ENCODE measurements around the gene ZNFX1. TPM values are rescaled to one million over a fixed set of nuclear protein-coding genes. Genes with fewer than 3 reads are reported as not detected.

Gene ZNFX1
- total RNA-seq, 4 donors from 2014 or later: 20.0 to 46.2 (median 26.3) TPM

- peaks cover 0 to 21% of the 10 kb centered on the region in 2 donors for H3K9me3 ChIP-seq
- intact Hi-C loops (cut with DNase I; ENCODE audit: low total_unique reads): no loop called here
- no peak for DNase-seq
- no peak overlapping the region for H3K4me3 ChIP-seq
- TF ChIP-seq POLR2A (IDR thresholded peaks at IDR 0.05): no peak
- no peak for TF ChIP-seq CTCF (IDR thresholded peaks at IDR 0.05)
- H3K4me1 ChIP-seq: no peaks in the 10 kb centered on the region
- no peaks in the 10 kb centered on the region for H3K27me3 ChIP-seq
- no peak overlapping the region for H3K27ac ChIP-seq
- no peaks in the 10 kb centered on the region for H3K36me3 ChIP-seq
Measured at GRCh38 chr20:49287555-49288249, 9.8 kb upstream of the ZNFX1 start.

- H3K9me3 ChIP-seq: peaks cover 0 to 21% of the 10 kb centered on the region in 2 donors
- H3K36me3 ChIP-seq: no peaks in the 10 kb centered on the region
- DNase-seq: no peak
- TF ChIP-seq CTCF (IDR thresholded peaks at IDR 0.05): no peak
- no peak overlapping the region for H3K27ac ChIP-seq
- H3K4me1 ChIP-seq: no peaks in the 10 kb centered on the region
- no peak overlapping the region for H3K4me3 ChIP-seq
- no peaks in the 10 kb centered on the region for H3K27me3 ChIP-seq
- intact Hi-C loops (cut with DNase I; ENCODE audit: low total_unique reads): no loop called here
Measured at GRCh38 chr20:49286689-49287551, 9.1 kb upstream of the ZNFX1 start.

GRCh38 chr20:49285813-49286494 lies 8.1 kb upstream of the ZNFX1 start:
- TF ChIP-seq POLR2A (IDR thresholded peaks at IDR 0.05) (no peak), CTCF (IDR thresholded peaks at IDR 0.05) (no peak)
- H3K9me3 ChIP-seq: peaks cover 0 to 21% of the 10 kb centered on the region in 2 donors
- no peaks in the 10 kb centered on the region for H3K4me1 ChIP-seq
- H3K36me3 ChIP-seq: no peaks in the 10 kb centered on the region
- DNase-seq: no peak
- H3K27me3 ChIP-seq: no peaks in the 10 kb centered on the region
- intact Hi-C loops (cut with DNase I; ENCODE audit: low total_unique reads): no loop called here
- no peak overlapping the region for H3K4me3 ChIP-seq
- no peak overlapping the region for H3K27ac ChIP-seq

- Histone ChIP-seq H3K36me3 (no peaks in the 10 kb centered on the region), H3K4me3 (no peak overlapping the region), H3K9me3 (peaks cover 0 to 21% of the 10 kb centered on the region in 2 donors), H3K27me3 (no peaks in the 10 kb centered on the region), H3K27ac (no peak overlapping the region), H3K4me1 (peaks cover 0 to under 1% of the 10 kb centered on the region in 2 donors)
- TF ChIP-seq POLR2A (IDR thresholded peaks at IDR 0.05) (no peak), CTCF (IDR thresholded peaks at IDR 0.05) (no peak)
- DNase-seq: no peak
- intact Hi-C loops (cut with DNase I; ENCODE audit: low total_unique reads): no loop called here
Measured at GRCh38 chr20:49285233-49285668, 7.4 kb upstream of the ZNFX1 start.
